ENCODE results near the gene MACROD2.

Gene MACROD2

GRCh38 chr20:14384416-14385175, 389.3 kb downstream of the MACROD2 start:
- DNase-seq = no peak
- Histone ChIP-seq H3K4me1 (no peaks in the 10 kb centered on the region), H3K4me3 (ENCODE audit: low read depth, low read length) (no peak overlapping the region), H3K36me3 (no peaks in the 10 kb centered on the region), H3K27me3 (no peaks in the 10 kb centered on the region), H3K9me3 (no peaks in the 10 kb centered on the region)
- TF ChIP-seq CTCF (IDR thresholded peaks at IDR 0.05; ENCODE audit: low read depth, low read length) = no peak

GRCh38 chr20:14385176-14385740, 389.9 kb downstream of the MACROD2 start:
- H3K4me1 ChIP-seq = no peaks in the 10 kb centered on the region
- no peak for DNase-seq
- TF ChIP-seq CTCF (IDR thresholded peaks at IDR 0.05; ENCODE audit: low read depth, low read length) = no peak
- H3K9me3 ChIP-seq = no peaks in the 10 kb centered on the region
- no peak overlapping the region for H3K4me3 ChIP-seq (ENCODE audit: low read depth, low read length)
- H3K36me3 ChIP-seq = no peaks in the 10 kb centered on the region
- no peaks in the 10 kb centered on the region for H3K27me3 ChIP-seq

- no peaks in the 10 kb centered on the region for H3K27me3 ChIP-seq
- H3K9me3 ChIP-seq = no peaks in the 10 kb centered on the region
- H3K4me1 ChIP-seq = no peaks in the 10 kb centered on the region
- H3K36me3 ChIP-seq = no peaks in the 10 kb centered on the region
- TF ChIP-seq CTCF (IDR thresholded peaks at IDR 0.05; ENCODE audit: low read depth, low read length) = no peak
- no peak for DNase-seq
- no peak overlapping the region for H3K4me3 ChIP-seq (ENCODE audit: low read depth, low read length)
Measured at GRCh38 chr20:14386726-14387125, 391.4 kb downstream of the MACROD2 start.

- DNase-seq = peak; percentile 68
- no peaks in the 10 kb centered on the region for H3K9me3 ChIP-seq
- no peaks in the 10 kb centered on the region for H3K36me3 ChIP-seq
- H3K4me3 ChIP-seq (ENCODE audit: low read depth, low read length) = no peak overlapping the region
- H3K27me3 ChIP-seq = no peaks in the 10 kb centered on the region
- TF ChIP-seq CTCF (IDR thresholded peaks at IDR 0.05; ENCODE audit: low read depth, low read length) = no peak
- peaks cover 18% of the 10 kb centered on the region for H3K4me1 ChIP-seq
Measured at GRCh38 chr20:14401479-14402138, 406.3 kb downstream of the MACROD2 start.

GRCh38 chr20:14404515-14404914, 409.2 kb downstream of the MACROD2 start:
- TF ChIP-seq CTCF (IDR thresholded peaks at IDR 0.05; ENCODE audit: low read depth, low read length) = no peak
- no peak overlapping the region for H3K4me3 ChIP-seq (ENCODE audit: low read depth, low read length)
- no peak for DNase-seq
- peaks cover 18% of the 10 kb centered on the region for H3K4me1 ChIP-seq
- H3K9me3 ChIP-seq = no peaks in the 10 kb centered on the region
- no peaks in the 10 kb centered on the region for H3K36me3 ChIP-seq
- no peaks in the 10 kb centered on the region for H3K27me3 ChIP-seq

- Histone ChIP-seq H3K4me1 (peaks cover 10% of the 10 kb centered on the region), H3K4me3 (ENCODE audit: low read depth, low read length) (no peak overlapping the region), H3K9me3 (no peaks in the 10 kb centered on the region), H3K27me3 (no peaks in the 10 kb centered on the region), H3K36me3 (no peaks in the 10 kb centered on the region)
- TF ChIP-seq CTCF (IDR thresholded peaks at IDR 0.05; ENCODE audit: low read depth, low read length) = no peak
- no peak for DNase-seq
Measured at GRCh38 chr20:14406495-14406894, 411.2 kb downstream of the MACROD2 start.
